ENCODE measurements around the gene BOC. TPM values are rescaled to one million over a fixed set of nuclear protein-coding genes. Genes with fewer than 3 reads are reported as not detected.

BOC gene
- total and polyA plus RNA-seq, 2 experiments from 2014 or later, result 2.1 to 4.1 TPM

- TF ChIP-seq EZH2 (IDR thresholded peaks at IDR 0.05; ENCODE audit: low read depth, unreplicated experiment), result no peak
- TF ChIP-seq NANOG (IDR thresholded peaks at IDR 0.05; ENCODE audit: borderline replicate concordance), result no peak
- TF ChIP-seq ZNF331 (CRISPR knock-in tag; IDR thresholded peaks at IDR 0.05; ENCODE audit: low read depth), result no peak
- no peak for TF ChIP-seq CTCF (conservative IDR thresholded peaks at IDR 0.05; ENCODE audit: low read depth in 2 of 2)
- TF ChIP-seq, protein P1, sequence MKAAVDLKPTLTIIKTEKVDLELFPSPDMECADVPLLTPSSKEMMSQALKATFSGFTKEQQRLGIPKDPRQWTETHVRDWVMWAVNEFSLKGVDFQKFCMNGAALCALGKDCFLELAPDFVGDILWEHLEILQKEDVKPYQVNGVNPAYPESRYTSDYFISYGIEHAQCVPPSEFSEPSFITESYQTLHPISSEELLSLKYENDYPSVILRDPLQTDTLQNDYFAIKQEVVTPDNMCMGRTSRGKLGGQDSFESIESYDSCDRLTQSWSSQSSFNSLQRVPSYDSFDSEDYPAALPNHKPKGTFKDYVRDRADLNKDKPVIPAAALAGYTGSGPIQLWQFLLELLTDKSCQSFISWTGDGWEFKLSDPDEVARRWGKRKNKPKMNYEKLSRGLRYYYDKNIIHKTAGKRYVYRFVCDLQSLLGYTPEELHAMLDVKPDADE (IDR thresholded peaks at IDR 0.05), result no peak
- no peak for TF ChIP-seq JUNB (IDR thresholded peaks at IDR 0.05; ENCODE audit: unreplicated experiment)
- no peak for TF ChIP-seq REST (IDR thresholded peaks at IDR 0.05; ENCODE audit: unreplicated experiment)
- no peak for TF ChIP-seq ZNF114 (CRISPR knock-in tag; IDR thresholded peaks at IDR 0.05)
- TF ChIP-seq POLR2AphosphoS5 (IDR thresholded peaks at IDR 0.05; ENCODE audit: low read depth), result no peak
- TF ChIP-seq STAT1 (IDR thresholded peaks at IDR 0.05; ENCODE audit: unreplicated experiment), result no peak
- TF ChIP-seq CREB1 (CRISPR knock-in tag; IDR thresholded peaks at IDR 0.05; ENCODE audit: low read depth), result no peak
- TF ChIP-seq EZH2phosphoT487 (IDR thresholded peaks at IDR 0.05; ENCODE audit: unreplicated experiment), result no peak
- TF ChIP-seq, protein P2, sequence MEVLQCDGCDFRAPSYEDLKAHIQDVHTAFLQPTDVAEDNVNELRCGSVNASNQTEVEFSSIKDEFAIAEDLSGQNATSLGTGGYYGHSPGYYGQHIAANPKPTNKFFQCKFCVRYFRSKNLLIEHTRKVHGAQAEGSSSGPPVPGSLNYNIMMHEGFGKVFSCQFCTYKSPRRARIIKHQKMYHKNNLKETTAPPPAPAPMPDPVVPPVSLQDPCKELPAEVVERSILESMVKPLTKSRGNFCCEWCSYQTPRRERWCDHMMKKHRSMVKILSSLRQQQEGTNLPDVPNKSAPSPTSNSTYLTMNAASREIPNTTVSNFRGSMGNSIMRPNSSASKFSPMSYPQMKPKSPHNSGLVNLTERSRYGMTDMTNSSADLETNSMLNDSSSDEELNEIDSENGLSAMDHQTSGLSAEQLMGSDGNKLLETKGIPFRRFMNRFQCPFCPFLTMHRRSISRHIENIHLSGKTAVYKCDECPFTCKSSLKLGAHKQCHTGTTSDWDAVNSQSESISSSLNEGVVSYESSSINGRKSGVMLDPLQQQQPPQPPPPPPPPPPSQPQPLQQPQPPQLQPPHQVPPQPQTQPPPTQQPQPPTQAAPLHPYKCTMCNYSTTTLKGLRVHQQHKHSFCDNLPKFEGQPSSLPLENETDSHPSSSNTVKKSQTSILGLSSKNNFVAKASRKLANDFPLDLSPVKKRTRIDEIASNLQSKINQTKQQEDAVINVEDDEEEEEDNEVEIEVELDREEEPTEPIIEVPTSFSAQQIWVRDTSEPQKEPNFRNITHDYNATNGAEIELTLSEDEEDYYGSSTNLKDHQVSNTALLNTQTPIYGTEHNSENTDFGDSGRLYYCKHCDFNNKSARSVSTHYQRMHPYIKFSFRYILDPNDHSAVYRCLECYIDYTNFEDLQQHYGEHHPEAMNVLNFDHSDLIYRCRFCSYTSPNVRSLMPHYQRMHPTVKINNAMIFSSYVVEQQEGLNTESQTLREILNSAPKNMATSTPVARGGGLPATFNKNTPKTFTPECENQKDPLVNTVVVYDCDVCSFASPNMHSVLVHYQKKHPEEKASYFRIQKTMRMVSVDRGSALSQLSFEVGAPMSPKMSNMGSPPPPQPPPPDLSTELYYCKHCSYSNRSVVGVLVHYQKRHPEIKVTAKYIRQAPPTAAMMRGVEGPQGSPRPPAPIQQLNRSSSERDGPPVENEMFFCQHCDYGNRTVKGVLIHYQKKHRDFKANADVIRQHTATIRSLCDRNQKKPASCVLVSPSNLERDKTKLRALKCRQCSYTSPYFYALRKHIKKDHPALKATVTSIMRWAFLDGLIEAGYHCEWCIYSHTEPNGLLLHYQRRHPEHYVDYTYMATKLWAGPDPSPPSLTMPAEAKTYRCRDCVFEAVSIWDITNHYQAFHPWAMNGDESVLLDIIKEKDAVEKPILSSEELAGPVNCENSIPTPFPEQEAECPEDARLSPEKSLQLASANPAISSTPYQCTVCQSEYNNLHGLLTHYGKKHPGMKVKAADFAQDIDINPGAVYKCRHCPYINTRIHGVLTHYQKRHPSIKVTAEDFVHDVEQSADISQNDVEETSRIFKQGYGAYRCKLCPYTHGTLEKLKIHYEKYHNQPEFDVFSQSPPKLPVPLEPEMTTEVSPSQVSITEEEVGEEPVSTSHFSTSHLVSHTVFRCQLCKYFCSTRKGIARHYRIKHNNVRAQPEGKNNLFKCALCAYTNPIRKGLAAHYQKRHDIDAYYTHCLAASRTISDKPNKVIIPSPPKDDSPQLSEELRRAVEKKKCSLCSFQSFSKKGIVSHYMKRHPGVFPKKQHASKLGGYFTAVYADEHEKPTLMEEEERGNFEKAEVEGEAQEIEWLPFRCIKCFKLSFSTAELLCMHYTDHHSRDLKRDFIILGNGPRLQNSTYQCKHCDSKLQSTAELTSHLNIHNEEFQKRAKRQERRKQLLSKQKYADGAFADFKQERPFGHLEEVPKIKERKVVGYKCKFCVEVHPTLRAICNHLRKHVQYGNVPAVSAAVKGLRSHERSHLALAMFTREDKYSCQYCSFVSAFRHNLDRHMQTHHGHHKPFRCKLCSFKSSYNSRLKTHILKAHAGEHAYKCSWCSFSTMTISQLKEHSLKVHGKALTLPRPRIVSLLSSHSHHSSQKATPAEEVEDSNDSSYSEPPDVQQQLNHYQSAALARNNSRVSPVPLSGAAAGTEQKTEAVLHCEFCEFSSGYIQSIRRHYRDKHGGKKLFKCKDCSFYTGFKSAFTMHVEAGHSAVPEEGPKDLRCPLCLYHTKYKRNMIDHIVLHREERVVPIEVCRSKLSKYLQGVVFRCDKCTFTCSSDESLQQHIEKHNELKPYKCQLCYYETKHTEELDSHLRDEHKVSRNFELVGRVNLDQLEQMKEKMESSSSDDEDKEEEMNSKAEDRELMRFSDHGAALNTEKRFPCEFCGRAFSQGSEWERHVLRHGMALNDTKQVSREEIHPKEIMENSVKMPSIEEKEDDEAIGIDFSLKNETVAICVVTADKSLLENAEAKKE (CRISPR knock-in tag; IDR thresholded peaks at IDR 0.05), result no peak
- Mint-ChIP-seq H3K27me3 (ENCODE audit: insufficient read depth, low read depth, poor library complexity) (peaks cover 4% of the 10 kb centered on the region), H3K27ac (no peak overlapping the region), H3K36me3 (ENCODE audit: low read depth) (no peaks in the 10 kb centered on the region; the same call in 2 of the 3 replicates), H3K4me1 (peaks cover 16% of the 10 kb centered on the region), H3K4me3 (no peak overlapping the region), H3K9me3 (no peaks in the 10 kb centered on the region)
- no peak for ATAC-seq
- Histone ChIP-seq H3F3A (replicated peaks; ENCODE audit: low read depth) (no peaks in the 10 kb centered on the region), H3K4me1 (ENCODE audit: insufficient read depth) (no peaks in the 10 kb centered on the region), H3K27me3 (ENCODE audit: insufficient read depth) (no peaks in the 10 kb centered on the region), H3K36me3 (ENCODE audit: insufficient read depth) (no peaks in the 10 kb centered on the region), H2AFZ (no peak overlapping the region), H3K9me2 (ENCODE audit: insufficient read depth) (no peaks in the 10 kb centered on the region), H3K27ac (ENCODE audit: low read depth) (no peak overlapping the region), H4K20me1 (replicated peaks; ENCODE audit: insufficient read depth) (no peaks in the 10 kb centered on the region), H3K4me3 (no peak overlapping the region), H3K79me2 (replicated peaks; ENCODE audit: insufficient read depth) (no peaks in the 10 kb centered on the region), H3K4me2 (no peak overlapping the region)
- DNase-seq (ENCODE audit: low spot score), result no peak
These were observed 61.0 kb downstream of the BOC start for GRCh38 chr3:113272385-113272779.
